ENCODE measurements around the gene OTUB1. TPM values are rescaled to one million over a fixed set of nuclear protein-coding genes. Genes with fewer than 3 reads are reported as not detected.
A peak's percentile ranks its signal among the peaks of the same experiment; 100 is the strongest.

The OTUB1 gene
- total RNA-seq, 2 donors from 2014 or later, result 87.7 to 95.1 TPM

- no peak overlapping the region for H3K27ac ChIP-seq (ENCODE audit: low read depth, low read length)
- no peak overlapping the region for H3K9ac ChIP-seq (ENCODE audit: extremely low read depth, low read length, poor library complexity, severe bottlenecking)
- WGBS, 2 experiments (ENCODE audit: insufficient coverage in 1 of 2, insufficient read length in 1 of 2), result 93 to 97% methylated on average over 25 to 27 of the region's 27 CpGs
- H3K36me3 ChIP-seq (ENCODE audit: control insufficient read depth, insufficient read depth, low read length), result peaks cover 36% of the 10 kb centered on the region
- TF ChIP-seq CTCF (conservative IDR thresholded peaks at IDR 0.05), result no peak
- H3K27me3 Mint-ChIP-seq (ENCODE audit: insufficient read depth), result peaks cover 16% of the 10 kb centered on the region
- no peak overlapping the region for H3K27ac Mint-ChIP-seq
- DNase-seq, result no peak
- H3K4me1 Mint-ChIP-seq, result peaks cover 4% of the 10 kb centered on the region
- H3K36me3 Mint-ChIP-seq (ENCODE audit: low read depth), result peaks cover 42% of the 10 kb centered on the region
- no peak overlapping the region for H3K4me3 ChIP-seq (ENCODE audit: low read length)
- peaks cover 13% of the 10 kb centered on the region for H3K27me3 ChIP-seq (ENCODE audit: control insufficient read depth, insufficient read depth, low read length, poor library complexity, severe bottlenecking)
- H3K9me3 Mint-ChIP-seq, result no peaks in the 10 kb centered on the region
- no peak overlapping the region for H3K4me3 Mint-ChIP-seq
- H3K4me1 ChIP-seq (ENCODE audit: control insufficient read depth, insufficient read depth, low read length), result no peaks in the 10 kb centered on the region
- H3K9me3 ChIP-seq (ENCODE audit: control insufficient read depth, low read length), result no peaks in the 10 kb centered on the region
These were observed 11.0 kb downstream of the OTUB1 start for GRCh38 chr11:63997104-63997700.

GRCh38 chr11:63997801-63998337 lies 11.6 kb downstream of the OTUB1 start:
- Histone ChIP-seq H3K27me3 (ENCODE audit: control insufficient read depth, insufficient read depth, low read length, poor library complexity, severe bottlenecking) (peaks cover 13% of the 10 kb centered on the region), H3K9ac (ENCODE audit: extremely low read depth, low read length, poor library complexity, severe bottlenecking) (no peak overlapping the region), H3K4me1 (ENCODE audit: control insufficient read depth, insufficient read depth, low read length) (no peaks in the 10 kb centered on the region), H3K27ac (ENCODE audit: low read depth, low read length) (no peak overlapping the region), H3K36me3 (ENCODE audit: control insufficient read depth, insufficient read depth, low read length) (peaks cover 34% of the 10 kb centered on the region), H3K4me3 (ENCODE audit: low read length) (no peak overlapping the region), H3K9me3 (ENCODE audit: control insufficient read depth, low read length) (no peaks in the 10 kb centered on the region)
- WGBS, 2 experiments (ENCODE audit: insufficient coverage in 1 of 2, insufficient read length in 1 of 2), result 77 to 87% methylated on average over 4 to 11 of the region's 11 CpGs
- TF ChIP-seq CTCF (conservative IDR thresholded peaks at IDR 0.05), result no peak
- Mint-ChIP-seq H3K36me3 (ENCODE audit: low read depth) (peaks cover 41% of the 10 kb centered on the region), H3K9me3 (no peaks in the 10 kb centered on the region), H3K4me3 (no peak overlapping the region), H3K4me1 (peaks cover 4% of the 10 kb centered on the region), H3K27me3 (ENCODE audit: insufficient read depth) (peaks cover 22% of the 10 kb centered on the region), H3K27ac (no peak overlapping the region)
- no peak for DNase-seq

GRCh38 chr11:63998558-63999348 lies 12.5 kb downstream of the OTUB1 start:
- no peak overlapping the region for H3K27ac Mint-ChIP-seq

More at GRCh38 chr11:63998558-63999348, 12.5 kb downstream of the OTUB1 start:
- Histone ChIP-seq H3K27ac (ENCODE audit: low read depth, low read length) (no peak overlapping the region), H3K27me3 (ENCODE audit: control insufficient read depth, insufficient read depth, low read length, poor library complexity, severe bottlenecking) (peaks cover 13% of the 10 kb centered on the region), H3K9ac (ENCODE audit: extremely low read depth, low read length, poor library complexity, severe bottlenecking) (no peak overlapping the region), H3K4me3 (ENCODE audit: low read length) (no peak overlapping the region), H3K36me3 (ENCODE audit: control insufficient read depth, insufficient read depth, low read length) (peaks cover 30% of the 10 kb centered on the region), H3K9me3 (ENCODE audit: control insufficient read depth, low read length) (no peaks in the 10 kb centered on the region), H3K4me1 (ENCODE audit: control insufficient read depth, insufficient read depth, low read length) (no peaks in the 10 kb centered on the region)
- Mint-ChIP-seq H3K36me3 (ENCODE audit: low read depth) (peaks cover 35% of the 10 kb centered on the region), H3K4me3 (peak overlapping the region; percentile 40), H3K9me3 (no peaks in the 10 kb centered on the region), H3K4me1 (peaks cover 4% of the 10 kb centered on the region), H3K27me3 (ENCODE audit: insufficient read depth) (peaks cover 31% of the 10 kb centered on the region)
- DNase-seq, result peak; percentile 89
- WGBS, 2 experiments (ENCODE audit: insufficient coverage in 1 of 2, insufficient read length in 1 of 2), result 49 to 61% methylated on average over 17 to 54 of the region's 54 CpGs
- TF ChIP-seq CTCF (conservative IDR thresholded peaks at IDR 0.05), result peak; percentile 33
